Occipital lobe (tissue), 2 donors: Measurements from ENCODE around the gene UROC1. TPM values are rescaled to one million over a fixed set of nuclear protein-coding genes. Genes with fewer than 3 reads are reported as not detected.

Experiments used
- DNase-seq: peaks from one replicate; lab custom pipeline; 2025; lab: John Stamatoyannopoulos, UW
- total RNA-seq: library from RNA; depleted of rRNA; stranded (reverse); fragments of >200 nt; gene quantifications from one replicate; pipeline ENCODE4 v1.2.3, GENCODE V29; 2014

UROC1 gene
- not detected for total RNA-seq

GRCh38 chr3:126517291-126517951 is at the start of gene UROC1:
Gene UROC1, minus strand, starts transcription at chr3:126517773. Its CDS starts 54 bp downstream, at chr3:126517719.
- DNase-seq = no peak

GRCh38 chr3:126562737-126563276 is 45.2 kb upstream of the UROC1 start:
- DNase-seq = no peak

DNA sequence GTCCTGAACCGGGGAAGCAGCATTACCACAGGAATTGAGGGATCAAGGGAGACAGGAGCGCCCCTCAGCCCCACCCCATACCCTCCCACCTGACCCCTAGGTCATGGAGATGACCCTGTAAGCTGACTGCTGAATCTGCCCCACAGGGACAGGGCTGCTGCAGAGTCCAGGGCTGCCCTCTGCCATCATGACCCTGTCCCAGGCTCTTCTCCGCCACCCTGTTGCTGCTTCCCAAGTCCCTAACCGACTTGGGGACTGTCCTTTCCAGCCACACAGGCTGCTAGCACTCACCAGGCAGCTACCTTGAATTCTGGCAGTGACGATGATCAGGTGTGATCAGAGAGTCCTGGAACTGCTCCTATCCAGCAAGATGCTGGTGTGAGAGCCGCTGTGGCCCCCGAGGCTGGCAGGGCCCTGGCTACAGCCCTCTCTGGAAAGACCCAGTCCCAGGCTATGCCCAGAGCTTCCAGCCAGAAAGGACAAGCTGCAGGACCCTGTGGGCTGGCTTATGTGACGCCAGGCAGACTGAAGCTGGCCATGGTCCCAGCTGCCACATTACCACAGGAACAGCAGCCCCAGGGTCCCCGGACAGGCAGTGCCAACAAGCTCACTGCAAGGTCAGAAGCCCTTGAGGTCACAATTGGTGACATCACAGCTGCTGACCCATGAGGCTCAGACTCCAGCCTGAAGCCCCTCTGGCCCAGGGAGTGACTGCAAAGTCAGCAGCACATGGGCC is 40.9 kb upstream of the UROC1 start, which contains the start of gene C3orf22:
Gene C3orf22, minus strand, starts transcription at position 597 of the 736 bp plus-strand sequence. CDS start 5,542 bp downstream, outside the sequence.
- DNase-seq = no peak

- no peak for DNase-seq
Measured at GRCh38 chr3:126557761-126558160, 40.2 kb upstream of the UROC1 start.

DNA sequence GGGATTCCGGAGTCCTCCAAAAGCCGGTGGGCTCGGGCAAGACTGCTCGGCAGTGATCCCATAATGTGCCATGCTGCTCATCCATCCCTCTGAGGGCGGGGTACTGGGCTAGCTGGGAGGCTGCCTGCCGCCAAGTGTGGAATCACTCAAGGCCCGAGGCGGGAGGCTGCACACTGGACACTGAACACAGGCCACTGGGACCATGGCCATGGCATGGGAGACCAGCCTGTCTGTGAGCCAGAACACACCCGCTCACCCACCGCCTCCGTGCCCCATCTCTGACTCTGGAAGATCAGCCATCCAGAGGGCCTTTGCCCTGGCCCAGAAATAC is 39.8 kb upstream of the UROC1 start:
- DNase-seq = no peak

DNA sequence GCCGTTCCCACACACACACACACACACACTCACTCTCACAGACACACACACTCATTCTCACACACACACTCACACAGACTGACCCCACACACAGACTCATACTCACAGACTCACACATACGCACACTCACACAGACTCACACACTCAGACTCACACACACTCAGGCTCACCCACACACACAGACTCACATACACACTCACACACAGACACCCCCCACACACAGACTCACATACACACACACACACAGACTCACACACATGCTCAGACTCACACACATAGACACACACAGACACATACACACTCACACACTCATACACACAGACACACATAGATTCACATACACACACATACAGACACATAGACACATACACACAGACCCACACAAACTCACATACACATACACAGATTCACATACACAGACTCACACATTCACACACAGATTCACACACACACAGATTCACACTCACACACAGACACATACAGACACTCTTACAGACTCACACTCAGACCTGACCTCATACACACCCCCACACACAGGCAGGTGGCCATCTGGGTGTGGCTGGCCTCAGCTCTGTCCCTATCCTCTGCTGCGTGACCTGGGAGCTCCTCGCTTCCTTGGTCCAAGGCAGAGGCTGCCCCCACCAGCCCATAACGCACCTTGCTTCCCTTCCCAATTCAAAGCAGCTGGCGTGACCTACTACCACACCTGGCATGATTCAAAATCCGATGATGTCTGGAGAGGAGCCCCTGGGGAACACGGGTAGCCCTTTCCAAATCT is 39.3 kb upstream of the UROC1 start:
- no peak for DNase-seq

- no peak for DNase-seq
Measured at GRCh38 chr3:126555795-126556636, 38.4 kb upstream of the UROC1 start.

GRCh38 chr3:126554560-126555525 is 37.3 kb upstream of the UROC1 start:
- DNase-seq = no peak

GRCh38 chr3:126553284-126554084 is 35.9 kb upstream of the UROC1 start:
- DNase-seq = no peak

DNA sequence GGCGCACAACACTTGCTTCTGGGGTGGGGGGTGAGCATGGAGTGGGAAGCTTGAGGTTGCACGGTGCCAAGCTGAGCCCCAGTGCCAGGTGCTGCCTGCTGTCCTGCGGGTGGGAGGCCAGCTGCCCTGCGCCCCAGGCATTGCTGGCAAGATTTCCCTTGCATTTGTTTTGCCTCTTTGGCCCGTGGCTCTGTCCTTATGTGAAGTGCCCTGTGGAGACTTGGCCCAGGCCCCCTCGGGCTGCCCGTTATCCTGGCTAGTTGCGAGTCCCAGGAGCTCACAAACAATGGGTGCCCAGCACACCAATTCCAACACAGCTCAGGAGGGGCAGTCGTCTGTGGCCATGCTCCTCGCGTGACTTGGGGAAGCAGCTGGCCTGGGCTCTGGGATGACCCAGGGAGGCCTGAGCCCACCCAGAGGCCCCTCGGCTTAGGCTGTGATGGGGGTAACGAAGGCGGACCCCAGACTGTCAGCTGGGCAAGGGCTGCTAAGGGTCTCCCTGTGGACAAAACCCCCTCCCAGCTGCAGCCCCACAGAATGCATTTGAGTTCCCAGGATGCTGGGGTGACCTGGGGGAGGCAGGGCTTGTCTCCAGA is 35.2 kb upstream of the UROC1 start:
- no peak for DNase-seq

- no peak for DNase-seq
Measured at GRCh38 chr3:126551839-126552687, 34.5 kb upstream of the UROC1 start.

DNA sequence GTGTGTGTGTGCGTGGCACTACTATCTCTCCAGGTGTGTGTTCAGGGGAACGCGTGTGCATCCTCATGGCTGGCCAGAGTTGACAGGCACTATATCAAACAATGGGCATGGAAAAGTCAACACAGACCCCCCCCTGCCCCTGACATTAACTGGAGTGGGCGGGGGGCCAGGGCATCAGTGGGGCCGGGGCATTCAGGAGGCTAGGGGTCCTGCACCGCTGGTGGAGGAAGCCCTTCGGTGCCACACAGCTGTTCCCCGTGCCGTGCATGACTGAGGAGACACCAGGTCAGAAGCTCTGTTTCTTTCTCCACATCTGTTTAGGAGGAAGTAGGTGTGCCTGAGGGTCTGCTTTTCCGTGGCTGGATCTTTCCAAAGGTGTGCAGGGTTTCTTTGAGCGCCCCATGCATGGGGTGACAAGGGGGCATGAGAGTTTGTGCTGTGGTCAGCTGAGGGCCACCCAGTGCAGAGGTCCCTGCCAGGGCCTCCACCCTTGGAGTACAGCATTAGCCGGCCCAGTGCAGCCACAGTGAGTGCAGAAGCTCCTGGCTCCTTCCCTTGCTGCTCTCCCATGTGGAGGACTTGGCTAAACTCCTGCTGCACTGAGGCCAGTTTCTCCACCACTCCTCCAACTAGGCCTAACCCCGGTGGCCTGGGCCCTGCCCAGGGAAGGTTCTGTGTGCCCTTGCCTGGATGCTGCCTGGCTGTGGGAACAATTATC is 33.7 kb upstream of the UROC1 start:
- no peak for DNase-seq

DNA sequence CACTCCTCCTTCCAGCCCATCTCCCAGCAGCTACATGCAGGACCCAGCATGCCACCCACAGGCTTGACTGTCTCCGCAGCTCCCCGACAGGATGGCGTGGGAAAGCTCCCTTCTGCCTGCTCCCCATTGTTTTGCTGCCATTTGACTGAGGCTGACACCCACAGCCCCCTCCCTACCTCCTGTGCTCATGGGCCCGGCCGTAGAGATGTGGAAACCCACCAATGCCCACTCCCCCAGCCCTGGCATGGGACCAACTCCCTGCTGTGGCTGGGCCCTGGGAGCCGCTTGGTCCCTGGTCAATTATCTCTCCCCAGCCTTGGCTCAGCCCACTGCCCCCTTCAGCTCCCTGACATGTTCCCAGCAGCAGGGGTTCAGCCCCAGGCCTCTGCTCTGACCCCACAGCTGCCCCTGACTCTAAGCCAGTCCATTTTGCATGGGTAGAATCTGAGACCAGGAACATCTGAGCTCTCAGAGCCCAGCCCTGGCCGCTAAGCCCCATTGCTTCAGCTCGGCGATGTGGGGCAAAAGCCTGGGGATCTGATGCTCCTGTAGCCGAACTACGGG is 33.0 kb upstream of the UROC1 start:
- no peak for DNase-seq

DNA sequence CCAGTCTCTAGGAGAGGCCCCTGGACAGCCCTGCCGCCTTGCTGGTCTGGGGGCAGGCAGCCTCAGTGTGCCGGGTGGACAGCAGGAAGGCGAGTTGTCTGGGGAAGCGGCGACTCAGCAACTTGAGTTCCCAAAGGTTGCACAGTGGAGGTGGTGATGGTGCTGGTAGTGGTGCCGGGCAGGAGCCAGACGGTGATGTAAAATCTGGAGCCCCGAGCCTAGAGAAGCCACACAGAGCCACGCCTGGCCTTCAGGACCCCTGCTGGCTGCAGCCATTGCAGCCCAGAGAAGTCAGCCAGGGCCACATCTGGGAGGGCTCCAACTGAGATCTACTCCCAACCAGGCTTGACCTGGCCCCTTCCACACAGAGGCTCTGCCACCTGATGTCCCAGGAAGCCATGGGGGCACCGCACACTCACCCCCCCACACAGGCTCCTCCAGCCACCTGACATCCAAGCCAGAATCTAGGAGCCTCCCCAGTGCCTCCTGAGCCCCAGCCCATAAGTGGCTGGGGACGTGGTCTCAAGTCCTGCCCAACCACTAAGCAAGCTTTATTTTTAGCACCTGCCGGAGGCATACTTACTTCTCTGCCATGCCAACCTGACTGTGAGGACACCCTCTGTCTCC is 32.4 kb upstream of the UROC1 start:
- no peak for DNase-seq

GRCh38 chr3:126548556-126549466 is 31.2 kb upstream of the UROC1 start:
- DNase-seq = no peak
